Measurements from ENCODE around the gene EIF2AK3. TPM values are rescaled to one million over a fixed set of nuclear protein-coding genes. Genes with fewer than 3 reads are reported as not detected.

Gene EIF2AK3
- total and polyA plus RNA-seq, 2 of the 8 experiments (the other 6 are each of a cell fraction or from before 2014, with no cell fraction given): 5.8 to 22.8 TPM

DNA sequence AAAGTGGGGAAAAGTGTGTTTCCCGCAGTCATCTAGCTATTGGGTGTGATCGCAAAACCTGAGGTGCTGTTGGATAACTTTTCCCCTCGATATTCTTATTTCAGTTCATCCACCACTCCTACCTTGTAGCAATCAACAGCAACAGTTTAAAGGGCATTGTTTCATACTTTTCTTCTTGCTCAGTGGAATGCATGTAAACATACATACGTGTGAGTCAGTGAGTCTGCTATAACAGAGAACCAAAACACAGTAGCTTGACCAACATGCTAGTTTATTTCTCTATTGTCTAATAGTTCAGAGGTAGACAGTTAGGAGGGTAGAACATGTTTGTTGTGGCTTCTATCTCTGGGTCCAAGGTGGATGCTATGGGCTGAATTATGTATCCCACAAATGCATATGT lies 97.2 kb downstream of the EIF2AK3 start (continued):
- TF ChIP-seq, protein P1, sequence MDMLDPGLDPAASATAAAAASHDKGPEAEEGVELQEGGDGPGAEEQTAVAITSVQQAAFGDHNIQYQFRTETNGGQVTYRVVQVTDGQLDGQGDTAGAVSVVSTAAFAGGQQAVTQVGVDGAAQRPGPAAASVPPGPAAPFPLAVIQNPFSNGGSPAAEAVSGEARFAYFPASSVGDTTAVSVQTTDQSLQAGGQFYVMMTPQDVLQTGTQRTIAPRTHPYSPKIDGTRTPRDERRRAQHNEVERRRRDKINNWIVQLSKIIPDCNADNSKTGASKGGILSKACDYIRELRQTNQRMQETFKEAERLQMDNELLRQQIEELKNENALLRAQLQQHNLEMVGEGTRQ (IDR thresholded peaks at IDR 0.05; ENCODE audit: low read length): no peak
- TF ChIP-seq SP2 (IDR thresholded peaks at IDR 0.05; ENCODE audit: low read length): no peak
- TF ChIP-seq TEAD4 (IDR thresholded peaks at IDR 0.05; ENCODE audit: low read depth, low read length): no peak
- TF ChIP-seq RAD21 (IDR thresholded peaks at IDR 0.05 in 1 of 2, conservative IDR thresholded peaks at IDR 0.05 in 1 of 2; ENCODE audit: low read depth in 2 of 2, low read length in 2 of 2): no peak
- no peak for TF ChIP-seq SP1 (IDR thresholded peaks at IDR 0.05; ENCODE audit: low read depth, low read length)

Measured in H1 (cell line).